Heart left ventricle (tissue), 16 donors: ENCODE results near the gene EFCAB10. TPM values are rescaled to one million over a fixed set of nuclear protein-coding genes. Genes with fewer than 3 reads are reported as not detected.
"Not testable (repeated sequence)": the region's sequence is repeated elsewhere in the genome, so short reads cannot be mapped to it uniquely, and the experiment has no call there.

Experiments
- ATAC-seq, 4 donors: fragments of 200-7000 bp; cut with Tn5 transposase; one replicate each; pipeline ENCODE4 v1.9.1; 2020 to 2022; ENCODE audit warnings: moderate library complexity in 4 of 4, mild to moderate bottlenecking in 3 of 4, moderate number of reproducible peaks in 1 of 4
- DNase-seq, 5 donors: peaks; one replicate each; pipeline ENCODE4 v3.0.0-alpha.2; 2020
- H3K27ac ChIP-seq, 12 donors: fragments of 200-600 bp; sonication (generic) in 4 of 12; one replicate each; pipeline versions ENCODE4 v1.5.0 to v1.8.0; 2016 to 2022; ENCODE audit warnings: mild to moderate bottlenecking in 2 of 12
- H3K27me3 ChIP-seq, 9 donors: fragments of 200-600 bp; sonication (generic) in 2 of 9; one replicate each; pipeline versions ENCODE4 v1.5.1 to v1.8.0; 2016 to 2022; ENCODE audit warnings: mild to moderate bottlenecking in 3 of 9
- H3K36me3 ChIP-seq, 9 donors: fragments of 200-600 bp; sonication (generic) in 2 of 9; one replicate each; pipeline versions ENCODE4 v1.5.0 to v1.8.0; 2018 to 2022; ENCODE audit warnings: mild to moderate bottlenecking in 2 of 9
- H3K4me1 ChIP-seq, 12 donors: fragments of 200-600 bp; sonication (generic) in 4 of 12; one replicate each; pipeline versions ENCODE4 v1.5.0 to v1.8.0; 2016 to 2022; ENCODE audit warnings: mild to moderate bottlenecking in 3 of 12
- H3K4me3 ChIP-seq, 12 donors: fragments of 200-600 bp; sonication (generic) in 4 of 12; one replicate each; pipeline versions ENCODE4 v1.5.0 to v1.8.0; 2017 to 2022; ENCODE audit warnings: mild to moderate bottlenecking in 9 of 12, moderate library complexity in 4 of 12
- H3K9me3 ChIP-seq, 12 donors: fragments of 200-600 bp; sonication (generic) in 4 of 12; one replicate each; pipeline versions ENCODE4 v1.5.0 to v1.8.0; 2016 to 2022; ENCODE audit warnings: mild to moderate bottlenecking in 1 of 12
- CTCF ChIP-seq, 12 donors: fragments of 200-600 bp; sonication (generic) in 4 of 12; IDR thresholded peaks; one replicate each; pipeline versions ENCODE4 v1.5.0 to v1.8.0; 2018 to 2022; ENCODE audit warnings: antibody characterized with exemption in 12 of 12, mild to moderate bottlenecking in 5 of 12
- POLR2A ChIP-seq, 2 donors: fragments of 450-650 bp; IDR thresholded peaks; one replicate each; pipeline ENCODE4 v1.6.1; 2017; ENCODE audit warnings: antibody characterized with exemption in 2 of 2, mild to moderate bottlenecking in 2 of 2, moderate library complexity in 2 of 2
- WGBS, 4 donors: extraction: QIAGEN DNeasy Blood & Tissue Kit in 2 of 4; methylation state at CpG; one replicate each; pipeline versions ENCODE4 v1.1.5 to v1.1.7; 2013 to 2018; 5-methylcytosine and 5-hydroxymethylcytosine counted together
- intact Hi-C, 10 donors: fragments of 100-400 bp; cut with DNase I; formaldehyde crosslinking; loops; one replicate each; pipeline versions ENCODE4 v1.11.1 to v1.14.2; 2022
- polyA plus RNA-seq, 2 donors: library from polyadenylated mRNA; stranded (reverse); fragments of 200-250 nt; gene quantifications; one replicate each; pipeline ENCODE4 v1.2.3, GENCODE V29; 2013
- total RNA-seq, 9 donors: library from RNA; depleted of rRNA in 2 of 9; stranded (reverse); fragments of >200 nt in 2 of 9; fragmentation: NEBNext Ultra II Directional in 3 of 9; extraction: Animal tissue kit (Norgen Biotek cat#: 25700) in 3 of 9; gene quantifications; one replicate each; pipeline versions ENCODE4 v1.1.0 to v1.2.4, GENCODE V29; 2016 to 2023
- donor health status: ischemic (EF 13 %, LVEDD 7.1; RV severe dilation, severe dysfunction).
- donor health status: healthy with polysubstance abuse.
- donor health status: DM: no; HTN: yes; CAD: no.
- donor health status: DM: no; HTN: no; CAD: no.
- donor health status: ischemic (EF 25% LVEDD 6.9; RV normal size, moderate dysfunction).
- donor health status: ischemic (EF 25% LVEDD 5.7; RV mildly dilated, moderate dysfunction).
- donor health status: healthy.
- donor health status: DM: yes; HTN: yes; CAD: no.
- donor health status: ischemic (EF 35%, LVEDD 5.7; RV mildly dilated, moderate dysfunction).
- donor health status: nonischemic (EF 11% LVEDD 7.7; RV severe dilation, severe dysfunction).
- donor health status: DM: yes; HTN: yes; CAD: no.
- donor health status: PGD.
- donor health status: ischemic (EF 29% LVEDD 5.4; RV normal size, mild dysfunction).
- donor health status: nonischemic (EF 23%, LVEDD 6.1; RV moderate dilation, normal function).

The EFCAB10 gene
- total and polyA plus RNA-seq, 11 donors, result not detected

GRCh38 chr7:105530546-105530945 is 50.7 kb downstream of the EFCAB10 start:
- intact Hi-C loops, result no loop called here
- Histone ChIP-seq H3K36me3 (peaks cover 0 to 19% (median 7%) of the 10 kb centered on the region in 9 donors), H3K27ac (no peak overlapping the region), H3K9me3 (no peaks in the 10 kb centered on the region), H3K4me1 (peaks cover 0 to 27% (median 18%) of the 10 kb centered on the region in 12 donors), H3K4me3 (no peak overlapping the region), H3K27me3 (no peaks in the 10 kb centered on the region)
- DNase-seq (no peak), ATAC-seq (no peak)
- WGBS, 4 donors, result 90 to 94% (median 93%) methylated on average over 20 of the region's 20 CpGs
- TF ChIP-seq CTCF (IDR thresholded peaks at IDR 0.05), result no peak
- TF ChIP-seq POLR2A (IDR thresholded peaks at IDR 0.05), result no peak

GRCh38 chr7:105530126-105530525 is 51.2 kb downstream of the EFCAB10 start:
- intact Hi-C loops, result no loop called here
- Histone ChIP-seq H3K36me3 (peaks cover 0 to 15% (median 6%) of the 10 kb centered on the region in 9 donors), H3K9me3 (no peaks in the 10 kb centered on the region), H3K27ac (no peak overlapping the region), H3K27me3 (no peaks in the 10 kb centered on the region), H3K4me3 (no peak overlapping the region), H3K4me1 (peaks cover 0 to 27% (median 18%) of the 10 kb centered on the region in 12 donors)
- DNase-seq (no peak), ATAC-seq (no peak)
- WGBS, 4 donors, result 94 to 96% (median 94%) methylated on average over 10 of the region's 10 CpGs
- TF ChIP-seq POLR2A (IDR thresholded peaks at IDR 0.05), result no peak
- TF ChIP-seq CTCF (IDR thresholded peaks at IDR 0.05), result no peak

- H3K4me3 ChIP-seq, H3K36me3 ChIP-seq, DNase-seq, H3K9me3 ChIP-seq, H3K27ac ChIP-seq, H3K27me3 ChIP-seq, intact Hi-C loops, ATAC-seq: not testable (repeated sequence)
- 86 to 96% (median 94%) methylated on average over 5 of the region's 5 CpGs for WGBS, 4 donors
- H3K4me1 ChIP-seq, result peaks cover 0 to 12% (median 8%) of the 10 kb centered on the region in 12 donors
Measured at GRCh38 chr7:105527737-105528136, 53.6 kb downstream of the EFCAB10 start.

GRCh38 chr7:105524840-105525239 is 56.5 kb downstream of the EFCAB10 start:
- no peak for DNase-seq

GRCh38 chr7:105524423-105524822 is 56.9 kb downstream of the EFCAB10 start:
- 94 to 98% (median 98%) methylated on average over 11 of the region's 11 CpGs for WGBS, 4 donors
- H3K9me3 ChIP-seq, intact Hi-C loops, H3K36me3 ChIP-seq, H3K4me3 ChIP-seq, ATAC-seq, DNase-seq, H3K27ac ChIP-seq, H3K27me3 ChIP-seq: not testable (repeated sequence)
- H3K4me1 ChIP-seq, result peaks cover 0 to 18% (median 13%) of the 10 kb centered on the region in 12 donors

More at GRCh38 chr7:105524840-105525239, 56.5 kb downstream of the EFCAB10 start:
- H3K36me3 ChIP-seq, result no peaks in the 10 kb centered on the region
- ATAC-seq, result no peak
- H3K27ac ChIP-seq, result no peak overlapping the region
- H3K27me3 ChIP-seq, result no peaks in the 10 kb centered on the region
- intact Hi-C loops, result no loop called here
- H3K4me3 ChIP-seq, result no peak overlapping the region
- 85 to 93% (median 90%) methylated on average over 4 of the region's 4 CpGs for WGBS, 4 donors
- H3K9me3 ChIP-seq, result no peaks in the 10 kb centered on the region
- TF ChIP-seq CTCF (IDR thresholded peaks at IDR 0.05), result no peak
- TF ChIP-seq POLR2A (IDR thresholded peaks at IDR 0.05), result no peak
- H3K4me1 ChIP-seq, result peaks cover 0 to 18% (median 13%) of the 10 kb centered on the region in 12 donors
